Measurements from ENCODE around the gene ISOC2. TPM values are rescaled to one million over a fixed set of nuclear protein-coding genes. Genes with fewer than 3 reads are reported as not detected.

The ISOC2 gene
- total RNA-seq, 1 experiment from 2014 or later = 72.2 TPM

DNA sequence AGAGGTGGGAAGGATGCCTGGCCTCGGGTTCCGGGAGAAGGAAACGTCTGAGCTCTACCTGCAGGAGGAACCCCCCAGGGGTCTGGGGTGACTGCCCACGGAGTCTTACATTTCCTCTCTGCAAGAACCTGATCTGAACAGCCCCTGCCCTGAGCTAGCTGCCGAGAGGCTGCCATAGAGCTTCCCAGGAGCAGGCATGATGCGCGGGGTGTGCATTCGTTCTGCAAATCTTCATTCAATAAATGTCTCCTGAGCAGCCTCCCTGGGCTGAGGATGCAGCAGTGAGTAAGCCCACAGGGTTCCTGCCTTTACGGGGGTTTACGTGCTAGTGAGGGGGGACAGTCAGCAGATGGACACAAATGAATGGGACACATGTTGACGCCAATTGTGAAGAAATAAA lies 16.8 kb downstream of the ISOC2 start:
- Histone ChIP-seq H2BK12ac (ENCODE audit: insufficient read length, low read depth, low read length) (no peak overlapping the region), H3K23me2 (ENCODE audit: insufficient read length, low read depth, low read length, poor library complexity, severe bottlenecking) (peaks cover 21% of the 10 kb centered on the region), H3K27me3 (ENCODE audit: insufficient read depth, low read length) (peaks cover 56% of the 10 kb centered on the region), H3K27ac (ENCODE audit: insufficient read length, low read depth, low read length) (no peak overlapping the region), H3K9me3 (ENCODE audit: control insufficient read depth, low read depth, low read length) (no peaks in the 10 kb centered on the region), H3K79me1 (ENCODE audit: insufficient read depth, low read depth, low read length, poor library complexity, severe bottlenecking) (no peaks in the 10 kb centered on the region), H2BK5ac (ENCODE audit: insufficient read length, low read length) (no peak overlapping the region), H4K91ac (ENCODE audit: insufficient read length, low read depth, low read length) (no peak overlapping the region), H4K5ac (ENCODE audit: insufficient read length, low read depth, low read length) (no peak overlapping the region), H4K8ac (replicated peaks; ENCODE audit: insufficient read length, low read depth, low read length) (no peak overlapping the region), H3K9ac (ENCODE audit: extremely low read depth, insufficient read length, low read length) (no peak overlapping the region), H3K4me2 (ENCODE audit: insufficient read depth, insufficient read length, low read length) (no peak overlapping the region), H3K79me2 (ENCODE audit: insufficient read depth, low read length) (no peaks in the 10 kb centered on the region), H2BK120ac (ENCODE audit: low read depth, low read length, poor library complexity, severe bottlenecking) (no peak overlapping the region), H4K20me1 (ENCODE audit: control insufficient read depth, insufficient read depth, insufficient read length) (no peaks in the 10 kb centered on the region), H3K4ac (ENCODE audit: low read depth, low read length) (no peak overlapping the region), H2BK20ac (ENCODE audit: low read depth, low read length, poor library complexity, severe bottlenecking) (no peak overlapping the region), H3K4me1 (ENCODE audit: insufficient read depth, low read length) (0 out of 2 replicates have a peak, but pooled peaks cover 2% of the 10 kb centered on the region), H2AK5ac (ENCODE audit: insufficient read length, low read length) (no peak overlapping the region), H2BK15ac (ENCODE audit: low read depth, low read length) (no peak overlapping the region), H3K23ac (ENCODE audit: insufficient read length, low read depth, low read length) (no peak overlapping the region), H3K18ac (ENCODE audit: insufficient read length, low read depth, low read length) (no peak overlapping the region), H2AFZ (ENCODE audit: low read length) (no peak overlapping the region), H3K56ac (ENCODE audit: insufficient read length, low read depth, low read length) (no peak overlapping the region), H3T11ph (ENCODE audit: low read length) (no peak overlapping the region), H3K14ac (ENCODE audit: insufficient read depth, low read length) (no peak overlapping the region)
- no peak for TF ChIP-seq CTCF (conservative IDR thresholded peaks at IDR 0.05)
- Mint-ChIP-seq H3K36me3 (ENCODE audit: insufficient read depth in 1 of 3, low read depth in 3 of 3) (no peaks in the 10 kb centered on the region; a peak in 1 of 7 replicates), H3K27me3 (ENCODE audit: low read depth) (peaks cover 26% of the 10 kb centered on the region), H3K4me3 (no peak overlapping the region; a peak in 1 of 5 replicates), H3K4me1 (peaks cover 13 to 28% of the 10 kb centered on the region in 2 experiments), H3K27ac (no peak overlapping the region), H3K9me3 (peaks cover 0 to 5% of the 10 kb centered on the region in 2 experiments; a peak in 3 of 5 replicates)
- no CpG with 5 or more reads among the region's 11 CpGs for WGBS (ENCODE audit: extremely low coverage, insufficient read length, low lambda C conversion rate)
- no peak for DNase-seq

All from H9 (cell line).